ENCODE results near the gene ANKH. TPM values are rescaled to one million over a fixed set of nuclear protein-coding genes. Genes with fewer than 3 reads are reported as not detected.

The ANKH gene
- total RNA-seq, 2 donors from 2014 or later: 177 to 205 TPM

DNA sequence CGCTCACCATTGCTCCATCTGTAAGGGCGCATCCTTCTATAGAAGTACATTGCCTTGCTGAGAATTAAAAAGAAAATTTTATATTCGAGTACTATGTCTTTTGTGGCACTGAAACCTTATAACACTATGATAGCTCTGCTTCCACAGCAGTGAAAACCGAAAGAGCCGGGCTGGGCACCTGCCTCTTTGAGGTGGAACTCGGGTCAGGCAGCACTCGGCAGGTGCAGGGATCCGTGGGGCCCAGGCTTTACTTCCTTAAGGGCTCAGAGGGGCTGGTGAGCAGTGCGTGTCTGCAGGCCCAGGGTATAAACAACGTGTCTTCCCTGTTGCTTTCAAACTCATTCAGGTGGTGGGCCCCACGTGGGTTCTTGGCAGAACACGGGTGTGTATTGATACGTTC lies 137.2 kb downstream of the ANKH start:
- no peaks in the 10 kb centered on the region for H3K27me3 ChIP-seq (replicated peaks; ENCODE audit: insufficient read depth)
- TF ChIP-seq, protein P1, sequence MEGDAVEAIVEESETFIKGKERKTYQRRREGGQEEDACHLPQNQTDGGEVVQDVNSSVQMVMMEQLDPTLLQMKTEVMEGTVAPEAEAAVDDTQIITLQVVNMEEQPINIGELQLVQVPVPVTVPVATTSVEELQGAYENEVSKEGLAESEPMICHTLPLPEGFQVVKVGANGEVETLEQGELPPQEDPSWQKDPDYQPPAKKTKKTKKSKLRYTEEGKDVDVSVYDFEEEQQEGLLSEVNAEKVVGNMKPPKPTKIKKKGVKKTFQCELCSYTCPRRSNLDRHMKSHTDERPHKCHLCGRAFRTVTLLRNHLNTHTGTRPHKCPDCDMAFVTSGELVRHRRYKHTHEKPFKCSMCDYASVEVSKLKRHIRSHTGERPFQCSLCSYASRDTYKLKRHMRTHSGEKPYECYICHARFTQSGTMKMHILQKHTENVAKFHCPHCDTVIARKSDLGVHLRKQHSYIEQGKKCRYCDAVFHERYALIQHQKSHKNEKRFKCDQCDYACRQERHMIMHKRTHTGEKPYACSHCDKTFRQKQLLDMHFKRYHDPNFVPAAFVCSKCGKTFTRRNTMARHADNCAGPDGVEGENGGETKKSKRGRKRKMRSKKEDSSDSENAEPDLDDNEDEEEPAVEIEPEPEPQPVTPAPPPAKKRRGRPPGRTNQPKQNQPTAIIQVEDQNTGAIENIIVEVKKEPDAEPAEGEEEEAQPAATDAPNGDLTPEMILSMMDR (IDR thresholded peaks at IDR 0.05): no peak
- H3K27ac ChIP-seq: no peak overlapping the region
- no peaks in the 10 kb centered on the region for H3K9me3 ChIP-seq
- no peak overlapping the region for H3K4me3 ChIP-seq
- peaks cover 20 to 25% of the 10 kb centered on the region in 2 donors for H3K4me1 ChIP-seq (ENCODE audit: control insufficient read depth in 1 of 2, low read depth in 2 of 2)
- DNase-seq (ENCODE audit: low spot score): no peak
- H3K36me3 ChIP-seq: peaks cover 22% of the 10 kb centered on the region
- ATAC-seq (ENCODE audit: insufficient number of reproducible peaks, low FRiP score, low read depth): no peak

DNA sequence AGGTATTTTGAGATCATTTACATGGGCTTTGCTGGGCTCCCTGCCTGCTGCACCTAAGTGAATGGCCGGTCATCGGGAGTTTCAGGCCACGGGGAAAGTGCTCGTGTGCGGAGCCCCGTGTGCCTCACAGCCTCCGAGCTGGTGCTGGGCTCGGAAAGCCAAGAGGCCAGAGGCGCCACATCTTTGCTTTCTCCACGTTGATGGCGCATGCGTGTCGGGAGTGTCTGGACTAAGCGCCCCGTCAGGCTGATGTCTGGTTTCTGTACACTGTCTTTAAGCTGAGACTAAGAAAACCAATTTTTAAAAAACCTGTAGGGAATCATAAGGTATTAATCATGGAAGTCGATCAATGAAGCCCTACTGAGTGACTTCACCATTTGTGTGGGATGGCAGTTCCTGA lies 137.9 kb downstream of the ANKH start:
- DNase-seq (ENCODE audit: low spot score) (no peak), ATAC-seq (ENCODE audit: insufficient number of reproducible peaks, low FRiP score, low read depth) (no peak)
- Histone ChIP-seq H3K27ac (no peak overlapping the region), H3K4me1 (ENCODE audit: control insufficient read depth in 1 of 2, low read depth in 2 of 2) (peaks cover 13 to 18% of the 10 kb centered on the region in 2 donors), H3K4me3 (no peak overlapping the region), H3K27me3 (replicated peaks; ENCODE audit: insufficient read depth) (no peaks in the 10 kb centered on the region), H3K36me3 (peaks cover 22% of the 10 kb centered on the region), H3K9me3 (no peaks in the 10 kb centered on the region)
- TF ChIP-seq, protein P1 (IDR thresholded peaks at IDR 0.05): no peak

DNA sequence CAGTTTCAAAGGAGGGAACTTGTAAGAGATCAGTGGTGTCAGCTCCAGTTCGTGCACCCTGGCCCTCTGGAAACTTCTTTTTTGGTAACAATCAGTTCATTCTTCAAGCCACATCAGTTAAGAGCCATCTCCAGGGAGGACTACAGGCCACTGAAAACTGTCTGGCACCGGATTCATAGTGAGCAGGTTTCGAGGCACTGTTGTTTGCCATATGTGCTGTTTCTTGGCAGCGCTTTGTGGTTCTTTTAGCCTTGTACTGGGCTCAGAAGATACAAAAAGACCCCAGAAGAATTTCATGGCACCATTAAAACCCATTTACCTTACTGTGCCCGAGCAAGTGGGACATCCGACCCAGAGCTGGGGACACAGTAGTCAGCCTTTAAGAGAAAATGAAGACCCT lies 138.6 kb downstream of the ANKH start:
- Histone ChIP-seq H3K36me3 (peaks cover 22% of the 10 kb centered on the region), H3K9me3 (no peaks in the 10 kb centered on the region), H3K27me3 (replicated peaks; ENCODE audit: insufficient read depth) (no peaks in the 10 kb centered on the region), H3K27ac (no peak overlapping the region), H3K4me1 (ENCODE audit: control insufficient read depth in 1 of 2, low read depth in 2 of 2) (peaks cover 16 to 21% of the 10 kb centered on the region in 2 donors), H3K4me3 (no peak overlapping the region)
- TF ChIP-seq, protein P1 (IDR thresholded peaks at IDR 0.05): no peak
- DNase-seq (ENCODE audit: low spot score) (no peak), ATAC-seq (ENCODE audit: insufficient number of reproducible peaks, low FRiP score, low read depth) (no peak)

DNA sequence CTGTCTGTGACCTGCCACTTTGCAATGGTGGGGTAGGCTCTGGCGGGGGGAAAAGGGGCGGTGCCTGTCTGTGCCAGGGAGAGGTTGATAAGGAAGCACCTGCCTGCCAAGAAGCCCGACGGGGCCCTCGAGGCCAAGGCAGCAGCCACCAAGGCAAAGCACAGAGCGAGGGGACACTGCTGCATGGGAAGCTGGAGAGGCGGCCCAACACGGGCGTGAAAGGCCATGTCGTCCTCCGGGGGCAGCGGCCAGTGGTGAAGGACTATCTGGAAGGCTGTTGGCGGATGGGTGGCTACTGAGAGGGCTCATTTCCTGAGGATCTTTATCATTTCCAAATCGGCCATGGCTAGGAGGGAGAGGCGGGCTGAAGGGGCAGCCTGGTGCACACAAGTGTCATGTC lies 140.7 kb downstream of the ANKH start:
- TF ChIP-seq, protein P1 (IDR thresholded peaks at IDR 0.05): no peak
- Histone ChIP-seq H3K36me3 (peaks cover 22% of the 10 kb centered on the region), H3K4me1 (ENCODE audit: control insufficient read depth in 1 of 2, low read depth in 2 of 2) (peaks cover 26 to 37% of the 10 kb centered on the region in 2 donors), H3K27ac (no peak overlapping the region), H3K4me3 (no peak overlapping the region), H3K9me3 (no peaks in the 10 kb centered on the region), H3K27me3 (replicated peaks; ENCODE audit: insufficient read depth) (no peaks in the 10 kb centered on the region)
- DNase-seq (ENCODE audit: low spot score) (no peak), ATAC-seq (ENCODE audit: insufficient number of reproducible peaks, low FRiP score, low read depth) (no peak)

DNA sequence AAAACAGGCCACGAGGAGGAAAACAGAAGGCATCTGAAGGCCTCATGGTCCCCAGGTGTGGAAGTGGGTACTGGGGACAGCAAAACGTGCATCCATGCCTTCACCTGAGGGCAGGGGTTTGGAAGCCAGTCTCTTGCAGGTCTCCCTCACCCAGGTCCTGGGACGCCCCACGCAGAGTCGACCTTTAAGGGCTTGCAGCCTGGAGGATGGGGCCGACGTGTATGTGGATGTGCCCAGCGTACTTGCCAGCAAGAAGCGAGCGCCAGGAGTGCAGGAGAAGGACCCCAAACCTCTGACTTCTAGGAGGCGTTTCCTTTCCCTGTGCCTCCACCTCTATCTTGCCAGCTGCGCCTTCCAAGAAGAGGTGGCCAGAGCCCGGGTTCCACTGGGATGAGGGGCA lies 141.1 kb downstream of the ANKH start:
- H3K27me3 ChIP-seq (replicated peaks; ENCODE audit: insufficient read depth): no peaks in the 10 kb centered on the region
- H3K36me3 ChIP-seq: peaks cover 22% of the 10 kb centered on the region
- H3K4me3 ChIP-seq: no peak overlapping the region
- peaks cover 26 to 37% of the 10 kb centered on the region in 2 donors for H3K4me1 ChIP-seq (ENCODE audit: control insufficient read depth in 1 of 2, low read depth in 2 of 2)
- H3K27ac ChIP-seq: no peak overlapping the region
- no peak for DNase-seq (ENCODE audit: low spot score)
- no peaks in the 10 kb centered on the region for H3K9me3 ChIP-seq
- TF ChIP-seq, protein P1 (IDR thresholded peaks at IDR 0.05): no peak
- no peak for ATAC-seq (ENCODE audit: insufficient number of reproducible peaks, low FRiP score, low read depth)
